Glomerular visceral epithelial cell (primary cell): ENCODE data around the gene XPO1.
"Not testable (repeated sequence)": the region's sequence is repeated elsewhere in the genome, so short reads cannot be mapped to it uniquely, and the experiment has no call there.

Experiments used
- DNase-seq: peaks from one replicate; pipeline ENCODE4 v3.0.0-alpha.2; 2016; ENCODE audit errors: extremely low spot score

Gene XPO1

DNA sequence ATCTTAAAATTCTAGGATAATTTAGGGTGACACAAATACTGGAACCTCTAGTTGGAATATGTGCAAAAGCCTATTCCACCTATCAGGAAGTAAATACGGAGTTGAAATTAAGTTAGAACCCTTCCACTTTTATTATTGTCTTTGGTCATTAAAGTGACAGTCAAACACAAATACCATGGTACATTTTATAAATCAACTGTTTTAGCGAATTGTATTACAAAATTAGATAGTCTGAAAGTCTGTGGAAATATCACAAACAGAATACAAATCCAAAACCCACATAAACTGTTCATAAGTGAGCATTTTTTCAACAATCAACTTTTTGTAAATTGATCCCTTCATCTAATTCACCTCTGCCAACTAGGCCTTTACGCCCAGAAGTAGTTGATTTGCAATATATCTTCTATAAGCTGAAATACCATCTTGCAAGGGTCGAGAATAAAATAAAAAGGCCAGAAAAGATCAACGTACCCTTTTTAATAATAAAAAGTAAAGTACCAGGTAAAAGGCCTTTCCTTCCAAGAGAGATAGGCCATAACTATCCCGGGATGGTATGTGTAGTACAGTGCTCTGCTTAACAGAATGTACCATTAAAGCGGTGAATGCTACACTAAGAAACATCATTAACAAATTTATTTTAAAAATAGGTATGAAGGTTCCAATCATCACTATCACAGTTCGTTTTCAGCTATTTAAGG lies 68.6 kb downstream of the XPO1 start:
- DNase-seq, result no peak

DNA sequence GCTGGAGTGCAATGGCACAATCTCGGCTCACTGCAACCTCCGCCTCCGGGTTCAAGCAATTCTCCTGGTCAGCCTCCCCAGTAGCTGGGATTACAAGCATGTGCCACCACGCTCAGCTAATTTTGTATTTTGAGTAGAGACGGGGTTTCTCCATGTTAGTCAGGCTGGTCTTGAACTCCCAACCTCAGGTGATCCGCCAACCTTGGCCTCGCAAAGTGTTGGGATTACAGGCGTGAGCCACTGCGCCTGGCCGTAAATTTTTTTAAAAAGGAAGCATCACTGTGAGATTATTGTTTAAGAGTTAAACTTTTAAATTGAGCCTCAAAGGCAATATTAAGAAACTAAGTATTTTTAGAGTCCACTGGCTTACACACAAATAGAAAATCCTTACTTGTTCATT lies 69.9 kb downstream of the XPO1 start:
- not testable (repeated sequence) for DNase-seq

DNA sequence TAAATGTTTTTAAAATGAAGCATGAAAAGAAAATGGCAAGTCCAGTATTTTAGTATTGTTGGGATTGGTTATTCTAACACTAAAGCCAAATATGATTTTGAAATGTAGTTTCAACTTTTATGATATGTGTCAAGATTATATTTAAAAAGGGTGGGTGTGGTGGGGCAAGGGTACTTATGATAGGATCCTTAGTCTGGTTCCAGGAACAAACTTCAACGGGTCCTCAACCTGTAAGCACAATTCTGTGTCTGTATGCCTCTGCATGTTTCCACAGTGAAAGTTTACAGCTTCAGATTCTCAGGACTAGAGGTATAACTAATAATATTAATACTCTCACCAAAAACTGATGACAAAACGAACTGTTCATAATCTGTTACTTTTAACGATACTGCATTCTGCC lies 73.1 kb downstream of the XPO1 start:
- DNase-seq, result no peak

DNA sequence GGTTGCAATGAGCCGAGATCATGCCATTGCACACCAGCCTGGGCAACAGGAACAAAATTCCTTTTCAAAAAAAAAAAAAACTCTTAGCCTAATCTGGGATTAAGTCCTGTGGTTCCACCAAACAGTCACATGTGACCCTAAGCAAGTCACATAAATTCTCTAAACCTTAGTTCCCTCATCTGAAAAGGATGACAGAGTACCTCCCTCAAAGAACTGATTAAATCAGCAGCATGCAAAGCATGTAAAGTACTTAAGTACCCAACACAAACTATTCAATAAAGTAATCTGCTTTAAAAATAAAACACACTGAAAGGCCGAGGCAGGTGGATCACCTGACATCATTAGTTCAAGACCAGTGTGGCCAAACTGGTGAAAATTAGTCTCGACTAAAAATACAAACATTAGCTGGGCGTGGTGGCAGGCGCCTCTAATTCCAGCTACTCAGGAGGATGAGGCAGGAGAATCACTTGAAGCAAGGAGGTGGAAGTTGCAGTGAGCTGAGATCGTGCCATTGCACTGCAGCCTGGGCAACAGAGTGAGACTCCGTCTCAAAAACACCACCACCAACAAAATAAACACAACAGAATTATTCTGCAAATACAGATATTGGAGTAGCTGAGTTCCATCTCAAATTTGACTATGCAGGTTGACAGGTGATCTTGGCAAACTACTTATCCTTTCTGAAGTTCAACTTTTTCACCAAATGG lies 74.2 kb downstream of the XPO1 start:
- no peak for DNase-seq

DNA sequence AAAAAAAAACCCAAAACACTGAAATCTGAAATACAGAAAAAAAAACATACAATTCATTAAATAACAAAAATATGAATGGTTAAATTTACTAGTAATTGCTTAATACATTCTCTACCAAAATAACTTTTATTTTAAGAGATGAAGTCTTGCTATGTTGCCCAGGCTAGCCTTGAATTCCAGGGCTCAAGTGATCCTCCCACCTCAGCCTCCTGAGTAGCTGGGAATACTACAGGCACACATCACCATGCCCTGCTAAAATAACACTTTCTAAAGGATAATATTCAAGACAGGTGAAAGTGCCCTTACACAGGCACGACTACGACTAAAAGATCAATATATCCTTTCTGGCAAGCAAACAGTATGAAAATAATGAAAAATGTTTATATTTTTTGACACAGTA lies 76.8 kb downstream of the XPO1 start:
- DNase-seq, result no peak

DNA sequence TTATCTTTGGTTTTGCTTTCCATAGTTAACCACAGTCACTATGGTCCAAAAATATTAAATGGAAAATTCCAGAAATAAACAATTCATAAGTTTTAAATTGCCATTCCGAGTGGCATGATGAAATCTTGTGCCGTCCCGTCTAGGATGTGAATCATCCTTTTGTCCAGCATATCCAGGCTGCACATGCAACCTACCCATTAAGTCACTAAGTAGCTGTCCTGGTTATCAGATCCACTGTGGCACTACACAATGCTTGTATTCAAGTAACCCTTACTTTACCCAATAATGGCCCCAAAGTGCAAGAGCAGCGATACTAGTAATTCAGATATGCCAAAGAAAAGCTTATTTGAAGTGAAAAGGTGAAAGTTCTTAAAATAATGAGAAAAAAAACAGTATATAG lies 78.0 kb downstream of the XPO1 start:
- DNase-seq, result peak; percentile 57

DNA sequence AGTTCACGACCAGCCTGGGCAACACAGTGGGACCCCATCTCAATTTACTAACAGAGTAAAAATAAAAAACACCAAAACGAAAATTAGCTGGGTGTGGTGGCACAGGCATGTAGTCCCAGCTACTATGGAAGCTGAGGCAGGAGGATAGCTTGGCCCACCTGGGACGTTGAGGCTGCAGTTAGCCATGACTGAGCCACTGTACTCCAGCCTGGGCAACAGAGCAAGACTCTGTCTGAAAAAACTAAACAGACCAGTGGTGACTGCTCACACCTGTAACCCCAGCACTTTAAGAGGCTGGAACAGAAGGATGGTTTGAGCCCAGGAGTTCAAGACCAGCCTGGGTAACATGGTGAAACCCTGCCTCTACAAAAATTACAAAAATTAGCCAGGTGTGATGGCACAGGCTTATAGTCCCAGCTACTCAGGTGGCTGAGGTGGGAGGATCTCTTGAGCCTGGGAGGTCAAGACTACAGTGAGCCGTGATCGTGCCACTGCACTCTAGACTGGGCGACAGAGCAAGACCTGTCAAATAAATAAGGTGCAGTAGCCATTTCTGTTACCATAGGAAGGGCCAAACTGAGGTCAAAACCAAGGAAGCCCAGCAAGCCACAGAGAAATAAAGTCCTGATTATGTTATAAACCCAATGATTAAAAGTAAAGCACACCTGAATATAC lies 81.3 kb downstream of the XPO1 start:
- DNase-seq, result no peak

DNA sequence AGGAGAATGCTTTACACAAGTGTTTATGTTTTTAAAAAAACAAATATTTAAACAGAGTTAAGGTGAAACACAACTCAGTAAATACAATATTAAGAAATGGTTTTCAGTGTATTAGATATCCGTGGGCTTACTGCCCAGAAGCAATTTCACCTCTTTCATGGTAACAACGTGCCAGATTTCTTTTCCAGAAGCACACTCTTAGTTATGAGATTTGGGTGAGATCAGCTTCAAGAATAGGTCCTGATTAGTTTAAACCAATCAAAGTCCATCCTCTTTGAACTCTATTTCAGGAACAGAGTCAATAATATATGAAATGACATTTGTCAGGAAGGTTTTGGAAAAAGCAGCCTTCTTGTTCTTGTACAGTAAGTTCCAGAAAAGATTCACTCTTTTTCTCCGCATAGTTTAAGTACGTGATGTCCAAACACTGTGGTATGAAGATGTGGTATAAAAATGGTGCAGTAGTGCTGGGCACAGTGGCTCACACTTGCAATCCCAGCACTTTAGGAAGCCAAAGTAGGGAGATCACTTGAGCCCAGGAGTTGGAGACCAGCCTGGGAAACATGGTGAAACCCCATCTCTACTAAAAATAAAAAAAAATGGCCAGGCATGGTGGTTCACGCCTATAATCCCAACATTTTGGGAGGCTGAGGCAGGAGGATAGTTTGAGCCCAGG lies 81.9 kb downstream of the XPO1 start:
- no peak for DNase-seq

DNA sequence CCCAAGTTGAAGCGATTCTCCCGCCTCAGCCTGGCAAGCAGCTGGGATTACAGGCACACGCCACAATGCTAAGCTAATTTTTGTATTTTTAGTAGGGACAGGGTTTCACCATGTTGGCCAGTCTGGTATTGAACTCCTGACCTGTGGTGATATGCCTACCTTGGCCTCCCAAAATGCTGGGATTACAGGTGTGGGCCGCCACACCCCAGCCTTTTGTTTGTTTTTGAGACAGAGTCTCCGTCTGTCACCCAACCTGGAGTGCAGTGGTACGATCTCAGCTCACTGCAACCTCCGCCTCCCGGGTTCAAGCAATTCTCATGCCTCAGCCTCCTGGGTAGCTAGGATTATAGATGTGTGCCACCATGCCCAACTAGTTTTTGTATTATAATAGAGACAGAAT lies 83.2 kb downstream of the XPO1 start:
- DNase-seq, result not testable (repeated sequence)

DNA sequence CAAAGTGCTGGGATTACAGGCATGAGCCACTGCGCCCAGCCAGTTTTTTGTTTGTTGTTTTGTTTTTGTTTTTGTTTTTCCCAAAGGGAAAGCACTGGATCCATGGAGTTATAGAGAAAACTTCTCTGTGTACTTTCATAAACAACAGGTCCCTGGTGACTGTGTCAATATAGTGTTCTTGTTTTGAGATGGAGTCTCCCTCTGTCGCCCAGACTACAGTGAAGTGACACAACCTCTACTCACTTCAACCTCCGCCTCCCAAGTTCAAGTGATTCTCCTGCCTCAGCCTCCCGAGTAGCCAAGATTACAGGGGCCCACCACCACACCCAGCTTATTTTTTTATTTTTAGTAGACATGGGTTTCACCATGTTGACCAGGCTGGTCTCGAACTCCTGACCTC lies 83.8 kb downstream of the XPO1 start:
- DNase-seq, result no peak

DNA sequence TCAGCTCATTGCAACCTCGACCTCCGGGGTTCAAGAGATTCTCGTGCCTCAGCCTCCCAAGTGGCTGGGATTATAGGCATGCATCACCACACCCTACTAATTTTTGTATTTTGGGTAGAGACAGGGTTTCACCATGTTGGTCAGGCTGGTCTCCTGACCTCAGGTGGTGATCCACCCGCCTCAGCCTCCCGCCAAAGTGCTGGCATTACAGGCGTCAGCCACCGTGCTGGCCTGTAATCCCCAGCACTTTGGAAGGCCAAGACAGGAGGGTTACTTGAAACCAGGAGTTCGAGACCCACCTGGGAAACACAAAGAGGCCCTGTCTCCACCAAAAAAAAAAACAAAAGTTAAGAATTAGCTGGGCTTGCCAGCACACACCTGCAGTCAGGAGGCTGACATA lies 85.8 kb downstream of the XPO1 start:
- DNase-seq, result no peak

DNA sequence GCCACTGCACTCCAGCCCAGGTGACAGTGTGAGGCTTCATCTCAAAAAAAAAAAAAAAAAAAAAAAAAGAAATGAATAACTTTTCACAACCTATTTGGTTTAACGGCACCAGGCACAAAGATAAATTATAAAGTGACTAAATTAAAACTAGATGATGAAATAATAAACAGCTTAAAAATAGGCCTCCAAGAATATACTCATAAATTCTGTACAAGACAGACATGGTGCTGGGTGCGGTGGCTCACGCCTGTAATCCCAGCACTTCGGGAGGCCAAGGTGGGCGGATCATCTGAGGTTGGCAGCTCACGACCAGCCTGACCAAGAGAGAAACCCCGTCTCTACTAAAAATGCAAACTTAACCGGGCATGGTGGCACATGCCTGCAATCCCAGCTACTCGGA lies 87.0 kb downstream of the XPO1 start:
- no peak for DNase-seq

DNA sequence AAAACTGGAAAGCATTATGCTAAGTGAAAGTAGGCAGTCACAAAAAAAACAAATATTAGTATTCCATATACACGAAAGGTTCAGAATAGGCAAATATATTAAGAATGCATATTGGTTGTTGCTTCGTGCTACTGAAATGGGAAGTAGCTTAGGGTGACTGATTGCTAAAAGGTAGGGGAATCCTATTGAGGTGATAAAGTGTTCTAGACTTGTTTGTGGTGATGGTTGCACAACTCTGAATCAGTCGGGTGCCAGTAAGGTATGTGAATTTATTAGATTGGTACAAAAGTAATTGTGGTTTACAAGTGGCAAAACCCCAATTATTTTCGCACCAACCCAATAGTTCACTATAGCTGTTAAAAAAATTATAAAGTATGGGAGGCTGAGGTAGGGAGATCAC lies 88.0 kb downstream of the XPO1 start:
- DNase-seq, result no peak

DNA sequence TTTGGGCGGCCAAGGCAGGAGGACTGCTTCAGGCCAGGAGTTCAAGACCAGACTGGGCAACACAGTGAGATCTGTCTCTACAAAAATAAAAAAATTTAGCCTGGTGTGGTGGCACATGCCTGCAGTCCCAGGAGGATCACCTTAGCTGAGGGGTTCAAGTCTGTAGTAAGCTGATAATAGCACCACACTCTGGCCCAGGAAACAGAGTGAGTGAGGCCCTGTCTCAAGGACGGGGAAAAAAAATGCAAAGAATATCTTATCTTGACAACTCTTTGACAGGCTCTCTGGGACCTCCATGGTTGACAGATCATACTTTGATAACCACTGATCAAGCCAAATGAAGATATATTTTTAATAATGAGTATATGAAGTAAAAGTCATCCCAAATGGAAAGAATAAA lies 89.9 kb downstream of the XPO1 start:
- no peak for DNase-seq

DNA sequence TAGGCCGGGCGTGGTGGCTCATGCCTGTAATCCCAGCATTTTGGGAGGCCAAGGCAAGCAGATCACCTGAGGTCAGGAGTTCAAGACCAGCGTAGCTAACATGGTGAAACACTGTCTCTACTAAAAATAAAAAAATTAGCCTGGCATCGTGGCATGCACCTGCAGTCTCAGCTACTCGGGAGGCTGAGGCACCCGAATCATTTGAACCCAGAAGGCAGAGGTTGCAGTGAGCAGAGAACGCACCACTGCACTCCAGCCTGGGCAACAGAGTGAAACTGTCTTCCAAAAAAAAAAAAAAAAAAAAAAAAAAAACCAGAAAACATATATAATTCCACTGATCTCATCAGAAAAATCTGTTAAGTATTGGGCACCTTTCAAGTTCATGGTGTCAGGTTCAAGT lies 91.2 kb downstream of the XPO1 start:
- DNase-seq, result not testable (repeated sequence)

DNA sequence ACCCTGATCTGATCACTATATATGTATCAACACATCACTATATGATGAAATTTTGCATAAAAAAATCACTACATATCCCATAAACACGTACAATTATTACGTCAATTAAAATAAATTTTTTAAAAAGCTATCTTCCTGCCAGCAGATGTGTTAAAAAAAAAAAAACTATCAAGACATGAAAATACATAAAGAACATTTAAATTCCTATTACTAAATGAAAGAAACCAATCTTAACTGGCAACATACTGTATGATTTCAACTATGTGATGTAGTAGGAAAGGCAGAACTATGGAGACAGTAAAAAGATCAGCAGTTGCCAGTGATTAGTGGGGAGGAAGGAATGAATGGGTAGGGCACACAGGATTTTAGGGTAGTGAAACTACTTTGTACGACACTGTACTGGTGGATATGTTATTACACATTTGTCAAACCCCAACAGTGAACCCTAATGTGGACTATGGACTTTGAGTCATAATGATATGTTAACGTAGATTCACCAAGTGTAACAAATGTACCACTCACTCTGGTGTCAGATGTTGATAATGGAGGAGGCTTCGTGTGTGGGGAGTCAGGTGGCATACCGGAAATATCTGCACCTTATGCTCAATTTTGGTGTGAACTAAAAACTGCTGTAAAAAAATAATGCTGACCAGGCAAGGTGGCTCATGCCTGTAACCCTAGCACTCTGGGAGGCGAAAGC lies 94.7 kb downstream of the XPO1 start:
- DNase-seq, result peak; percentile 69

DNA sequence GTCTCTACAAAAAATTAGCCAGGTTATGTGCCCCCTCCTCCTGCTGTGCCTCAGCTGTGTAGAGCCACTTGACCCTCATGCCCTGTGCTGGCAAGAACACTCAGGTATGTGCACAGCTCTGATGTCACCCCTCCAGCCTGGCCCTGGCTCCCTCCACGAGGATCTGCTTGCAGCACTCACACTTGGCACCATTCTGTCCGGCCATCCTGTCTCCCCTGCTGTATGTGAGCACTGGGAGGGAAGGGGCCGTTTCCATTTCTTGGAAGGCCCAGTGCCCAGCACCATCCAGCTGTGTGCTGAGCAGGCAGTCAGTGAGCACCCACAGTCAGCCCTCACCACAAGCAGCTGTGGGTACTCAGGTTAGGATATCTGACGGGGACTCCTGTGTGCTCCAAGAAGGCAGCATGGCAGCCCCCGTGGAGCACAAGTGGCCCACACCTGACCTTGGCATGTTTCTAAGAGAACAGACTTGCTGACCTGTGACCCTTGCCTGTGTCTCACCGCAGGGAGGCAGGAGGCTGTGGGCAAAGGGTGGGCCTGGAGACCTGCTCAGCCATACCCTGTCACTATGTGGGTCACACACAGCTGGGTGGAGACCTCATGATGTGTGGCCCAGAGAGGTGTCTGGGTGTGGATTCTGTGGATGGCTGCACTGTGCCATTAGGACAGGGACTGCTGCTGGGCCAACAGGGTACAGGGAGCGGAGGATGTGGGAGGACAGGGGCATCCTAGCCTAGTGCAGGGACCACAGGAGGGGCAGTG lies 98.7 kb downstream of the XPO1 start:
- DNase-seq, result no peak

DNA sequence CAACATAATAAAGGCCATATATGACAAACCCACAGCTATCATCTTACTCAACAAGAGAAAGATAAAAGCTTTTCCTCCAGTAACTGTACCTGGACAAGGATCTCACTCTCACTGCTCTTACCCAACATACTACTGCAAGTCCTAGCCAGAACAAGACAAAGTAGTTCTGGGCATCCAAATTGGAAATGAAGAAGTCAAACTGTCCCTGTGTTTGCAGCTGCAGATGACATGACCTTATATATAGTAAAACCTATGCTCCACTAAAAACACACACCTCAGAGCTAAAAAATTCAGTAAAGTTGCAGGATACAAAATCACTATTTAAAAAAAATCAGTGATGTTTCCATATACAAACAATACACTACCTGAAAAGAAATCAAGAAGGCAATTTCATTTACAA lies 99.5 kb downstream of the XPO1 start:
- no peak for DNase-seq

DNA sequence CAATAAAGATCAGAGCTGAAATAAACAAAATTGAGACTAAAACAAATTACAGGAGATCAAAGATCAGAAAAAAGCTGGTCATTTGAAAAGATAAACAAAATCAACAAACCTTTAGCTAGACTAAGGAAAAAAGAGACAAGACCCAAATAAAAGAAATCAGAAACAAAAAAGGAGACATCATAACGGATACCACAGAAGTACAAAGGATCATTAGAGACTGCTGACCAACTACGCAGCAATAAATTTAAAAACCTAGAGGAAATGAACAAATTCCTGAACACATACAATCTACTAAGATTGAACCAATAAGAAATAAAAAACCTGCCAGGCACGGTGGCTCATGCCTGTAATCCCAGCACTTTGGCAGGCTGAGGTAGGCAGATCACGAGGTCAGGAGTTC lies 101.0 kb downstream of the XPO1 start:
- DNase-seq, result no peak

DNA sequence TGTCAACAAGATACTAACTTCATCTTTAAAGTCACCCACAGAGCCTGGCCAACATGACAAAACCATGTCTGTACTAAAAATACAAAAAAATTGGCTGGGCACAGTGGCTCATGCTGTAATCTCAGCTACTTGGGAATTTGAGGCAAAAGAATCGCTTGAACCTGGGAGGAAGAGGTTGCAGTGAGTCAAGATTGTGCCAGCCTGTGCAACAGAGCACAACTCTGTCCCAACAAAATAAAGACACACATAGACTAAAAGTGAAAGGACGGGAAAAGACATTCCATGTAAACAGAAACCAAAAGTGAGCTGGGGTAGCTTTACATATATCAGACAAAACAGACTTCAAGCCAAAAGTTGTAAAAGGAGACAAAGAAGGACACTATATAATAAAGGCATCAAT lies 102.1 kb downstream of the XPO1 start:
- no peak for DNase-seq

DNA sequence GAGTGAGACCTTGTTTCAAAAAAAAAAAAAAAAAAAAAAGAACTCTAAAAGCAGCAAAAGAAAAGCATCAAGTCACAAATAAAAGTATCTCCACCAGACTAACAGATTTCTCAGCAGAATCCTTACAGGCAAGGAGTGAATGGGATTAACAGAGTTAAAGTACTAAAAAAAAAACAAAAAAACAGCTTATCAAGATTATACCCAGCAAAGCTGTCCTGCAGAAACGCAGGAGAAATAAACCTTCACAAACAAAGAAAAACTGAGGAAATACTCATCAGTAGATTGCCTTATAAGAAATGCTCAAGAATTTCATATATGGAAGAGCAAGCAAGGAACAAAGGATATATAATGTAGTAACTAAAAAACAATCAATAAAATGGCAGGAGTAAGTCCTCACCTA lies 102.9 kb downstream of the XPO1 start:
- no peak for DNase-seq
